Activated CD4-positive, alpha-beta T cell treated with anti-CD3 and anti-CD28 coated beads, Interleukin-2, amount 50 U/mL, for 16 hours (primary cell): Measurements from ENCODE around the gene THSD8.

Experiments used
- DNase-seq: peaks from one replicate; pipeline ENCODE4 v3.0.0-alpha.2; 2020

The THSD8 gene

GRCh38 chr19:12782174-12782423 lies 19.8 kb upstream of the THSD8 start:
- DNase-seq = no peak

DNA sequence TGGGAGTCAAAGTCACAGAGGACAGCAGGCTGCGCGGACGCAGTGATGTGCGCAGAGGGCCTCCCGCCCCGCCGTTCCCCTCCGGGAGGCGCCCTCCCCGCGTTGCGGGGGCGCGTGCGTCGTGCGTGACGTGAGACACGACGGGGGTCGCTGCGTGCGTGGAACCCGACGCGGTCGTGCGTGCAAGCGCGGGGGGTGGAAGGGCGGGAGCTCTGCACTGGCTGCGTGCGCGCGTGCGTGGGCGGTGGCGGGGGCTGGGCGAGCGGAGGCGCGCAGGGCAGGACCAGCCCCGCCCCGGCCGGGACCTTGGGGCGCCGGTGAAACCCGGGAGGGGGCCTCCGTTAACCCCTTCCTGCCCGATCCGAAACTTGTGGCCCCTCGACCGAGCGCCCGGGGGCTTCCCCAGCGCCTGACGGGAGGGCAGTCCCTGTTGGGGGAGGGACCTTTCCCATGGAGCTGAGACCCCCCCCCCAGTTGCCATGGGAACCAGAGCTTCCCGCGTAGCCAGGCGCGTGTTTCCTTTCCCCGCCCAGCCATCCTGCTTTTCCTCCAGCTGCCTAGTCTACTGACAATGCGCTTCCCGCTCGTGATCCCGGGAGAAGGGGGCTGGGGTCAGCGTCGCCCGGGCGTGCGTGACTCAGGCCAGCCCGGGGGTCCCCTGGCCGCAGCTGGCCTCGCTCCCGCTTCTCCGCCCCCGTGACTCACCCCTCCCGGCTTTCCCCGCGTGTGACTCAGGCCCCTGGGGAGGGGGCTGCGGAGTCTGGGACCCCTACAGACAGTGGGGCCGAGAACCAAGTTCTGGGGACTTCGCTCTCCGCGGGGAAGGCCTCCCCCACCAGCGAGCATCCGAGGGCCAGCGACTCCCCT lies 19.2 kb upstream of the THSD8 start:
- DNase-seq = peak; percentile 95

DNA sequence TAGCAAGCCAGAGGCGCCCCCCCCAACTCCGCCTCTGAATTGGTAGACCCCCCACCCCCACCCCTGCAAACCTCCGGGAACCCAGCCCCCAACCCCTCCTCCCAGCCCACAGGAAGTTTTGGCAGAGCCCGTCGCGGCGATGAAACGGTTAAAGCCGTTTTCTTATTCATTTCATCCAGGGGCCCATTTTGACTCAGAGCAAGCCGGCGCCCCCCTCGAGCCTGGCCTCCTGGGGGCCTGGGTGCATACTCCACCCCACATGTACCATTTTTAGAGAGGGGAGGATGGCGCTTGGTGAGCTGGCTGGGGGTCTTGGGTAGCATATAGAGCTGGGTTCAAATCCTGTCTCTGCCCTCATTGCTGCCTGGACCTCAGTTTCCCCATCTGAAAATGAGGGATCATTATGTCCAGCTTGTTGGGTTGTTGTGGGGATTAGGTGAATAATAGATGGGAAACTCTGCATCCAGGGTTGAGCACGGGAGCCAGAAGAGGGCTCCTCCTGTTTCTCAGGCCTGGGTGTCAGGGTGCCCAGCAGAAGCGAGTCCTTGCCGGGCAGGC lies 18.5 kb upstream of the THSD8 start:
- peak; percentile 93 for DNase-seq

GRCh38 chr19:12783849-12784393 lies 17.9 kb upstream of the THSD8 start:
- peak; percentile 52 for DNase-seq

DNA sequence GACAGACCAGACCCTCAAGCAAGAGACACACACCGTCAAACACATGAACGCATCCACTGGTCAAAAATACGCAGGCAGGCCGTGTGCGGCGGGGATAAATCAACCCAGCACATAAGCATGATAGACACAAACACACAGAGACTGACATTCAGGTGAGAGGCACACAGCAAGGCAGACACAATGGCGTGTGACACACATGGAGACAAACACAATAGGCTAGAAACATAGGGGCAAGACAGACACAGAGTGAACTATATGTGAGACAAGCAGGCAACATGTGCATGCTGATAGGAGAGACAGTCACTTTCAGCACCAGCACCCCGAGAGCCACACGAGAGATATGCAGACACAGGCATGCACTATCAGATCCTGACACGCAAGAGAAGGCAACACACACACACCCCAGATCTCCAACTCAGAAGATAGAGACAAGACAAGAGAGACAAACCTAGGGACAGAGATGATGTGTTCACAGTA lies 17.4 kb upstream of the THSD8 start:
- DNase-seq = peak; percentile 34

DNA sequence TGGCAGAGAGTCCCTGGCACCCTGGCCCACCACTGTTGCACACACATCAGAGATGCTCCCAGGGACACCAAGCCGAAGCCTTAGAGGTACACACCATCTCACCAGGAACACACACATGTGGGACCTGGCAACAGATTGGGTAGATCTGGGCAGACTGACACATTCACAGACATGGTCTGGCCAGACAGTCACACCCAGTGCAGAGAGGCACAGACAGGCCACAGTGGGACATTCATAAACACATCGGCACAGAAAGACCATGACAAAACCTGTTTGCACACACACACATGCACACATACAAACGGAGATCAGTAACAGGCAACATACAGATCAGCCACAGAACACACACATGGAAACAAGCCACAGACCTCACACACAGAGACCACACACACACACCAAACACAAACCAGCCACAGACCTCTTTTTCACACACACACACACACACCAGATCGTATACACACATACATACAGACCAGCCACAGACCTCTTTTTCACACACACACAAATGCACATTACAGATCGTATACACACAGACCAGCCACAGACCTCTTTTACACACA lies 16.9 kb upstream of the THSD8 start:
- peak; percentile 48 for DNase-seq

- DNase-seq = no peak
Measured at GRCh38 chr19:12785431-12786031, 16.3 kb upstream of the THSD8 start.

GRCh38 chr19:12786141-12786870 lies 15.6 kb upstream of the THSD8 start:
- peak; percentile 19 for DNase-seq

- DNase-seq = no peak
Measured at GRCh38 chr19:12786952-12787351, 14.9 kb upstream of the THSD8 start.

DNA sequence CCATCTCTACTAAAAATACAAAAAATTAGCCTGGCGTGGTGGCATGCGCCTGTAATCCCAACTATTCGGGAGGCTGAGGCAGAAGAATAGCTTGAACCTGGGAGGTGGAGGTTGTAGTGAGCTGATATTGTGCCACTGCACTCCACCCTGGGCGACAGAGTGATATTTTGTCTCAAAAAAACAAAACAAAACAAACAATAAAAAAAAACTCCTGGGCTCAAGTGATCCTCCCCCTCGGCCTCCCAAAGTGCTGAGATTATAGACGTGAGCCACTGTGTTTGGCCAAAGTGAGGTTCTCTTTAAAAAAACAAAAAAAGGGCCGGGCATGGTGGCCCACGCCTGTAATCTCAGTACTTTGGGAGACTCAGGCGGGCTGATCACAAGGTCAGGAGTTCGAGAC lies 14.4 kb upstream of the THSD8 start:
- DNase-seq = no peak

GRCh38 chr19:12788042-12788681 lies 13.7 kb upstream of the THSD8 start:
- no peak for DNase-seq

GRCh38 chr19:12788682-12789097 lies 13.2 kb upstream of the THSD8 start:
- DNase-seq = peak; percentile 54

- DNase-seq = peak; percentile 39
Measured at GRCh38 chr19:12789098-12789903, 12.6 kb upstream of the THSD8 start.

DNA sequence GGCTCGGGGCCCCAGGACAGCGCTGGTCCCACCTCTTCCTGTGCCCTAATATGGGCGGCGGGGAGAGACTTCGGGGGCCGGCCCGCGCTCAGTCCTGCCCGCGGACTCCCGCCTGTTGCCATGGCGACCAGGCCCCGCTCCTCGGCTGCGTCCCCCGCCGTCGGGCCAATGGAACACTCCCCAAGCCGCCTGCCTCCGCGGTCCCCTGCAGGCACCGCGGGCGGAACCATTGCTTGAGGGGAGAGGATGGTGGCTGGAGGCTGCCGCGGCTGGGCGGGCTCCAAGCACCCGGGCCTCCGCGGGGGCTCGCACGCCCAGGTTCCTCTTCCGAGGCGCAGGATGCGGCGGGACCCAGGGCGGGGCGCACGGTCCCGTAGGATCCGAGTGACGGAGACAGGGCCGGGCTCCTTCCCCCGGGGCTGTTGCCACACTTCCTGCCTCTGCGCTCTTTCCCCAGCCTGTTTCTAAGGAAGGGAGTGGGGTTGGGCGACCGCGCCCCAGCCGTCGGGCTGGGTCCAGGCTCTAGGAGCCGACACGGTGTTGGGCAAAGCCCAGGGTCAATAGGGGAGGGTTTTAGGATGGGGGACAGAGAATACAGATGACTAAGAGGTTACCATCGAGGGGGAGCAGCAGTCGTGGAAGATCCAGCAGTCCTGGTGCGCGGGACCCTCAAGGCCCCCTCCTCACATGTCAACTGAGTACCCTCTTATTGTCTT lies 11.8 kb upstream of the THSD8 start:
- peak; percentile 98 for DNase-seq

GRCh38 chr19:12790628-12791344 lies 11.1 kb upstream of the THSD8 start:
- DNase-seq = peak; percentile 21

DNA sequence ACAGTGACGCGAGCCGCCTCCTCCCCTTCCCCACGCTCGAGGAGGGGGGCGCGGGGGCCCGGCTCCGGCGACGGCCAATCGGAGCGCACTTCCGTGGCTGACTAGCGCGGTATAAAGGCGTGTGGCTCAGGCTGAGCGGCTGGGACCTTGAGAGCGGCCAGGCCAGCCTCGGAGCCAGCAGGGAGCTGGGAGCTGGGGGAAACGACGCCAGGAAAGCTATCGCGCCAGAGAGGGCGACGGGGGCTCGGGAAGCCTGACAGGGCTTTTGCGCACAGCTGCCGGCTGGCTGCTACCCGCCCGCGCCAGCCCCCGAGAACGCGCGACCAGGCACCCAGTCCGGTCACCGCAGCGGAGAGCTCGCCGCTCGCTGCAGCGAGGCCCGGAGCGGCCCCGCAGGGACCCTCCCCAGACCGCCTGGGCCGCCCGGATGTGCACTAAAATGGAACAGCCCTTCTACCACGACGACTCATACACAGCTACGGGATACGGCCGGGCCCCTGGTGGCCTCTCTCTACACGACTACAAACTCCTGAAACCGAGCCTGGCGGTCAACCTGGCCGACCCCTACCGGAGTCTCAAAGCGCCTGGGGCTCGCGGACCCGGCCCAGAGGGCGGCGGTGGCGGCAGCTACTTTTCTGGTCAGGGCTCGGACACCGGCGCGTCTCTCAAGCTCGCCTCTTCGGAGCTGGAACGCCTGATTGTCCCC lies 10.4 kb upstream of the THSD8 start, which contains the start of gene JUNB:
Gene JUNB, plus strand, starts transcription at position 142 of the 706 bp plus-strand sequence. Its CDS starts 286 bp downstream, at position 428.
- DNase-seq = peak; percentile 98

DNA sequence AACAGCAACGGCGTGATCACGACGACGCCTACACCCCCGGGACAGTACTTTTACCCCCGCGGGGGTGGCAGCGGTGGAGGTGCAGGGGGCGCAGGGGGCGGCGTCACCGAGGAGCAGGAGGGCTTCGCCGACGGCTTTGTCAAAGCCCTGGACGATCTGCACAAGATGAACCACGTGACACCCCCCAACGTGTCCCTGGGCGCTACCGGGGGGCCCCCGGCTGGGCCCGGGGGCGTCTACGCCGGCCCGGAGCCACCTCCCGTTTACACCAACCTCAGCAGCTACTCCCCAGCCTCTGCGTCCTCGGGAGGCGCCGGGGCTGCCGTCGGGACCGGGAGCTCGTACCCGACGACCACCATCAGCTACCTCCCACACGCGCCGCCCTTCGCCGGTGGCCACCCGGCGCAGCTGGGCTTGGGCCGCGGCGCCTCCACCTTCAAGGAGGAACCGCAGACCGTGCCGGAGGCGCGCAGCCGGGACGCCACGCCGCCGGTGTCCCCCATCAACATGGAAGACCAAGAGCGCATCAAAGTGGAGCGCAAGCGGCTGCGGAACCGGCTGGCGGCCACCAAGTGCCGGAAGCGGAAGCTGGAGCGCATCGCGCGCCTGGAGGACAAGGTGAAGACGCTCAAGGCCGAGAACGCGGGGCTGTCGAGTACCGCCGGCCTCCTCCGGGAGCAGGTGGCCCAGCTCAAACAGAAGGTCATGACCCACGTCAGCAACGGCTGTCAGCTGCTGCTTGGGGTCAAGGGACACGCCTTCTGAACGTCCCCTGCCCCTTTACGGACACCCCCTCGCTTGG lies 9.6 kb upstream of the THSD8 start:
- peak; percentile 82 for DNase-seq

DNA sequence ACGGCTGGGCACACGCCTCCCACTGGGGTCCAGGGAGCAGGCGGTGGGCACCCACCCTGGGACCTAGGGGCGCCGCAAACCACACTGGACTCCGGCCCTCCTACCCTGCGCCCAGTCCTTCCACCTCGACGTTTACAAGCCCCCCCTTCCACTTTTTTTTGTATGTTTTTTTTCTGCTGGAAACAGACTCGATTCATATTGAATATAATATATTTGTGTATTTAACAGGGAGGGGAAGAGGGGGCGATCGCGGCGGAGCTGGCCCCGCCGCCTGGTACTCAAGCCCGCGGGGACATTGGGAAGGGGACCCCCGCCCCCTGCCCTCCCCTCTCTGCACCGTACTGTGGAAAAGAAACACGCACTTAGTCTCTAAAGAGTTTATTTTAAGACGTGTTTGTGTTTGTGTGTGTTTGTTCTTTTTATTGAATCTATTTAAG lies 9.0 kb upstream of the THSD8 start:
- peak; percentile 14 for DNase-seq
